Mesenchymal stem cell (in vitro differentiated cells and primary cell): ENCODE data around the gene AP5Z1.

ENCODE experiments used
- DNase-seq: peaks from one replicate; pipeline ENCODE4 v3.0.0-alpha.2; 2013
- H2AFZ ChIP-seq: one replicate; pipeline ENCODE4 v1.6.1; 2013; ENCODE audit warnings: low read depth, mild to moderate bottlenecking, control low read depth, inconsistent platforms, low read length, moderate library complexity
- H2AK5ac ChIP-seq: 2 replicates; pipeline ENCODE4 v1.6.1; 2013; ENCODE audit warnings: low read length, moderate library complexity, mild to moderate bottlenecking, inconsistent platforms; ENCODE audit not compliant: severe bottlenecking
- H2BK120ac ChIP-seq: one replicate; pipeline ENCODE4 v1.6.1; 2013; ENCODE audit warnings: low read depth, mild to moderate bottlenecking, inconsistent platforms, low read length, moderate library complexity
- H2BK12ac ChIP-seq, 2 experiments: one replicate each; pipeline ENCODE4 v1.6.1; 2013; ENCODE audit warnings: inconsistent platforms in 2 of 2, low read length in 2 of 2, mild to moderate bottlenecking in 2 of 2, moderate library complexity in 2 of 2, control low read depth in 1 of 2
- H2BK15ac ChIP-seq: one replicate; pipeline ENCODE4 v1.6.1; 2013; ENCODE audit warnings: mild to moderate bottlenecking, low read depth, inconsistent platforms; ENCODE audit not compliant: poor library complexity, severe bottlenecking
- H2BK5ac ChIP-seq: 2 replicates; pipeline ENCODE4 v1.6.1; 2013; ENCODE audit warnings: low read depth, mild to moderate bottlenecking, low read length, control low read depth, inconsistent platforms; ENCODE audit not compliant: poor library complexity, severe bottlenecking
- H3K14ac ChIP-seq, 2 experiments: one replicate each; pipeline ENCODE4 v1.6.1; 2013; ENCODE audit warnings: inconsistent platforms in 2 of 2, low read length in 2 of 2, control low read depth in 1 of 2, mild to moderate bottlenecking in 1 of 2, moderate library complexity in 1 of 2
- H3K18ac ChIP-seq, 2 experiments: one replicate each; pipeline ENCODE4 v1.6.1; 2013; ENCODE audit warnings: inconsistent platforms in 2 of 2, low read length in 2 of 2, control low read depth in 1 of 2, low read depth in 1 of 2, mild to moderate bottlenecking in 1 of 2
- H3K23ac ChIP-seq, 2 experiments: one replicate each; pipeline ENCODE4 v1.6.1; 2013; ENCODE audit warnings: inconsistent platforms in 2 of 2, low read length in 2 of 2, mild to moderate bottlenecking in 2 of 2, moderate library complexity in 2 of 2, control low read depth in 1 of 2
- H3K27ac ChIP-seq: 2 replicates; pipeline ENCODE4 v1.5.1; 2013; ENCODE audit warnings: mild to moderate bottlenecking, moderate library complexity, low read length, control low read depth, inconsistent platforms; ENCODE audit not compliant: poor library complexity, severe bottlenecking
- H3K27me3 ChIP-seq, 2 experiments: 2 replicates each; pipeline versions ENCODE4 v1.6.1 to v1.7.0; 2013; ENCODE audit warnings: low read length in 2 of 2, mild to moderate bottlenecking in 2 of 2, moderate library complexity in 2 of 2, control low read depth in 1 of 2, inconsistent platforms in 1 of 2; ENCODE audit not compliant: control insufficient read depth in 1 of 2, insufficient read depth in 1 of 2
- H3K36me3 ChIP-seq, 2 experiments: 2 replicates each; pipeline versions ENCODE4 v1.6.1 to v1.7.0; 2013; ENCODE audit warnings: low read length in 2 of 2, control low read depth in 1 of 2, inconsistent platforms in 1 of 2, low read depth in 1 of 2, mild to moderate bottlenecking in 1 of 2; ENCODE audit not compliant: insufficient read depth in 2 of 2, control insufficient read depth in 1 of 2
- H3K4ac ChIP-seq, 2 experiments: one replicate each; pipeline ENCODE4 v1.6.1; 2013; ENCODE audit warnings: inconsistent platforms in 2 of 2, low read length in 2 of 2, mild to moderate bottlenecking in 2 of 2, moderate library complexity in 2 of 2, control low read depth in 1 of 2, low read depth in 1 of 2
- H3K4me1 ChIP-seq: 2 replicates; pipeline ENCODE4 v1.6.1; 2013; ENCODE audit warnings: low read depth, low read length, control low read depth; ENCODE audit not compliant: control insufficient read depth, insufficient read depth
- H3K4me2 ChIP-seq: 2 replicates; pipeline ENCODE4 v1.6.1; 2013; ENCODE audit warnings: low read length, mild to moderate bottlenecking, inconsistent platforms; ENCODE audit not compliant: poor library complexity, severe bottlenecking
- H3K4me3 ChIP-seq, 2 experiments: 2 replicates each; pipeline versions ENCODE4 v1.5.1 to v1.7.0; 2013; ENCODE audit warnings: low read length in 2 of 2, mild to moderate bottlenecking in 2 of 2, control low read depth in 1 of 2, low read depth in 1 of 2; ENCODE audit not compliant: insufficient read depth in 1 of 2
- H3K79me1 ChIP-seq: replicated peaks from 2 replicates; pipeline ENCODE4 v1.6.1; 2013; ENCODE audit warnings: mild to moderate bottlenecking, control low read depth, low read length, inconsistent platforms; ENCODE audit not compliant: poor library complexity, severe bottlenecking
- H3K9ac ChIP-seq: 2 replicates; pipeline ENCODE4 v1.7.0; 2013; ENCODE audit warnings: mild to moderate bottlenecking, low read length, moderate library complexity
- H3K9me3 ChIP-seq: 2 replicates; pipeline ENCODE4 v1.7.0; 2013; ENCODE audit warnings: mild to moderate bottlenecking, low read length; ENCODE audit not compliant: control insufficient read depth
- H4K8ac ChIP-seq: one replicate; pipeline ENCODE4 v1.6.1; 2013; ENCODE audit warnings: inconsistent platforms, mild to moderate bottlenecking, low read length, moderate library complexity
- H4K91ac ChIP-seq: one replicate; pipeline ENCODE4 v1.6.1; 2013; ENCODE audit warnings: mild to moderate bottlenecking, low read length, inconsistent platforms
- whole genome bisulfite sequencing: methylation state at CpG from one replicate; pipeline ENCODE4 v1.1.7; 2013; ENCODE audit warnings: mixed read lengths; 5-methylcytosine and 5-hydroxymethylcytosine counted together

AP5Z1 gene

GRCh38 chr7:4823441-4824119 lies 48.2 kb downstream of the AP5Z1 start:
- Histone ChIP-seq H3K18ac (no peak overlapping the region), H4K8ac (no peak overlapping the region), H3K9ac (no peak overlapping the region), H3K23ac (no peak overlapping the region), H2BK15ac (no peak overlapping the region), H2BK12ac (no peak overlapping the region), H3K27me3 (peaks cover 13 to 24% of the 10 kb centered on the region in 2 experiments), H3K4me2 (no peak overlapping the region), H3K4me3 (no peak overlapping the region), H3K79me1 (no peaks in the 10 kb centered on the region), H3K4ac (no peak overlapping the region), H2AFZ (no peak overlapping the region), H3K27ac (no peak overlapping the region), H2BK5ac (no peak overlapping the region), H3K4me1 (peaks cover 1% of the 10 kb centered on the region), H2BK120ac (no peak overlapping the region), H3K9me3 (no peaks in the 10 kb centered on the region), H2AK5ac (no peak overlapping the region), H3K36me3 (no peaks in the 10 kb centered on the region), H3K14ac (no peak overlapping the region), H4K91ac (no peak overlapping the region)
- DNase-seq = no peak
- WGBS = 79% methylated on average over 14 of the region's 14 CpGs

DNA sequence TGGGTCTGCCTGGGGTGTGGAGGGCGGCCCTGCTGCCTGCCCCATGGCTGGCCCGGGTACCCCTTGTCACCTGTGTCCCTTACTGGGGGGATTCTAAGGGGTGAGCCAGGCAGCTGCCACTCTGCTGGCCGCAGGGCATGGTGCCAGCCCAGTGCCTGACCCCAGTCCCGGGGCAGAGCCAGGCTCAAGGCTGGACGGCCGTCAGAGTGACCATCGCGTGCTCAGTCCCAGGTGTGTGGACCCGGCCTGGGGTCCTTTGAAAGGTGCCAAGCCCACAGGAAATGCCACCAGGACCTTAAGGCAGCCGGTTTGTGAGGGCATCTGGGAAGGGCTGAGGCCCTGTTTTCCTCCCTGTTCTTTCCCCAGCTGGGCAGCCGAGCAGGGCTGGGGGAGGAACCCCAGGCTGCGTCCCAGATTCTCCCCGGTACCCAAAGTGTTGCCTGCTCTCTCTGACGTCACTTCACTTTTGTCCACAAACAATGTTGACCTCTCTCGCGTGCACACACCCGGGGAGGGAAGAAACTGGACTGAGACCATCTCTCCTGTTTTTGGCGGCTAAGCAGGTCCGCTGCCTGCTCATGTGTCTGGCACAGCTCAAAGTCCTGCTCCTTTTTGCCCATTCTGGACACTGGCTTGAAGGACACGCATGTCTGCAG lies 48.8 kb downstream of the AP5Z1 start:
- DNase-seq = no peak
- Histone ChIP-seq H3K79me1 (no peaks in the 10 kb centered on the region), H3K4me3 (no peak overlapping the region), H2AK5ac (no peak overlapping the region), H3K4me2 (no peak overlapping the region), H3K27ac (no peak overlapping the region), H3K4ac (no peak overlapping the region), H3K4me1 (peaks cover 1% of the 10 kb centered on the region), H3K9ac (no peak overlapping the region), H2BK12ac (no peak overlapping the region), H3K18ac (no peak overlapping the region), H2AFZ (no peak overlapping the region), H2BK120ac (no peak overlapping the region), H3K23ac (no peak overlapping the region), H3K9me3 (no peaks in the 10 kb centered on the region), H2BK15ac (no peak overlapping the region), H3K27me3 (peaks cover 12 to 24% of the 10 kb centered on the region in 2 experiments), H4K91ac (no peak overlapping the region), H3K36me3 (no peaks in the 10 kb centered on the region), H4K8ac (no peak overlapping the region), H2BK5ac (no peak overlapping the region), H3K14ac (no peak overlapping the region)
- 89% methylated on average over 20 of the region's 20 CpGs for WGBS

- Histone ChIP-seq H3K4me2 (no peak overlapping the region), H2BK12ac (no peak overlapping the region), H3K4ac (no peak overlapping the region), H3K18ac (no peak overlapping the region), H2BK15ac (no peak overlapping the region), H3K79me1 (no peaks in the 10 kb centered on the region), H3K27ac (no peak overlapping the region), H3K36me3 (no peaks in the 10 kb centered on the region), H2BK120ac (no peak overlapping the region), H3K4me1 (peaks cover 1% of the 10 kb centered on the region), H3K9ac (no peak overlapping the region), H3K27me3 (peaks cover 3 to 16% of the 10 kb centered on the region in 2 experiments), H3K4me3 (no peak overlapping the region), H2BK5ac (no peak overlapping the region), H3K23ac (no peak overlapping the region), H3K14ac (no peak overlapping the region), H2AFZ (no peak overlapping the region), H2AK5ac (no peak overlapping the region), H3K9me3 (no peaks in the 10 kb centered on the region), H4K8ac (no peak overlapping the region), H4K91ac (no peak overlapping the region)
- DNase-seq = no peak
- WGBS = 91% methylated on average over 15 of the region's 15 CpGs
Measured at GRCh38 chr7:4825081-4825480, 49.7 kb downstream of the AP5Z1 start.

DNA sequence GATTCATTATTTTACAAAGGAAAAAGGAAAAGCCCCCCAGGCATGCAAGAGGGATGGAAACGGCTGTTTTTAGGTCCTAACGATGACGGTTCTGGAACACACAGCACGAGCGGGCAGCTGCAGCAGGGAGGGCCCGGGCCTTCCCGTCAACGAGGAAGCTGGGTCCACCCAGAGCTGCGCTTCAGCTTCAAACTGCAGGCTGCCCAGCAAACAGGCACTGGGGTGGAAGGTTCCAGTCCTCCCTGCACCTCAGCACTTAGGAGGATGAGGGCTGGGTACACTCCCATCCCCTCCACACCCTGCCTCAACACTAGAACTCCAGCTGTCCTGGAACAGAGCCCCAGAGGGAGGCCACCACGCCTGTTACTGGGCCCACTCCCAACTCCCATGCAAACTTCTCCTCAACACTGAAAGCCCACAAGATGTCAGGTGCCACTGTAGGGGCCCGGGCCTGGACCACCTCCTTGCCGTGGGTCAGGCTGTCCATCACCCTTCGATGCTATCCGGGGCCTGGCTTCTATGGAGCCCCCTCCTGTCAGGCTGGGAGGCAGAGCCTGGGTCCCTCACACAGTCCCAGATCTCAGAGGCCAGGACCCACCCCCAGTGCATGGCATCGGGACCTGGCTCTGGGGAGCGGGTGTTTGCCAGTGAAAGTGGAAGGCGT lies 53.4 kb downstream of the AP5Z1 start:
- Histone ChIP-seq H2BK12ac (no peak overlapping the region), H3K9me3 (no peaks in the 10 kb centered on the region), H3K4ac (no peak overlapping the region), H3K4me3 (no peak overlapping the region), H3K9ac (no peak overlapping the region), H3K18ac (no peak overlapping the region), H3K23ac (no peak overlapping the region), H2AK5ac (no peak overlapping the region), H3K4me2 (no peak overlapping the region), H3K4me1 (no peaks in the 10 kb centered on the region), H3K36me3 (no peaks in the 10 kb centered on the region), H4K8ac (no peak overlapping the region), H4K91ac (no peak overlapping the region), H2BK120ac (no peak overlapping the region), H2AFZ (no peak overlapping the region), H3K14ac (no peak overlapping the region), H3K79me1 (no peaks in the 10 kb centered on the region), H2BK5ac (no peak overlapping the region), H3K27ac (no peak overlapping the region), H3K27me3 (peaks cover 0 to 4% of the 10 kb centered on the region in 2 experiments), H2BK15ac (no peak overlapping the region)
- WGBS = 85% methylated on average over 17 of the region's 17 CpGs
- no peak for DNase-seq
